HG02642 (cell line): ENCODE results near the gene SNIP1.
"Not testable (repeated sequence)": the region's sequence is repeated elsewhere in the genome, so short reads cannot be mapped to it uniquely, and the experiment has no call there.

Experiments used
- ATAC-seq: cut with Tn5 transposase; IDR thresholded peaks from one replicate; pipeline ENCODE4 v1.9.1; 2021; ENCODE audit warnings: mild to moderate bottlenecking; ENCODE audit not compliant: unreplicated experiment, poor library complexity

The SNIP1 gene

GRCh38 chr1:37560401-37561132 is 6.5 kb upstream of the SNIP1 start:
- ATAC-seq = no peak

DNA sequence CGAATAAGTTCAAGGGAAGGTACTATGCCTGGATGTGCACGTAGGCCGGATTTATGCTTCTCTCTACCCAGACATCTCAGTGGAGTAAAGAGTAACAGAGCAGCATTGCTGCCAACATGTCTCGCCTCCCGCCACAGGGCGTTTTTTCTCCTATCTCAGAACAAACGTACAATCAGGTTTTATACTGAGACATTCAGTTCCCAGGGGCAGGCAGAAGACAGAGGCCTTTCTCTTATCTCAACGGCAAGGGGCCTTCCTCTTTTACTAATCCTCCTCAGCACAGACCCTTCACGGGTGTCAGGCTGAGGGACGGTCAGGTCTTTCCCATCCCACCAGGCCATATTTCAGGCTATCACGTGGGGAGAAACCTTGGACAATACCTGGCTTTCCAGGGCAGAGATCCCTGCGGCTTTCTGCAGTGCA is 5.9 kb upstream of the SNIP1 start:
- ATAC-seq = not testable (repeated sequence)

DNA sequence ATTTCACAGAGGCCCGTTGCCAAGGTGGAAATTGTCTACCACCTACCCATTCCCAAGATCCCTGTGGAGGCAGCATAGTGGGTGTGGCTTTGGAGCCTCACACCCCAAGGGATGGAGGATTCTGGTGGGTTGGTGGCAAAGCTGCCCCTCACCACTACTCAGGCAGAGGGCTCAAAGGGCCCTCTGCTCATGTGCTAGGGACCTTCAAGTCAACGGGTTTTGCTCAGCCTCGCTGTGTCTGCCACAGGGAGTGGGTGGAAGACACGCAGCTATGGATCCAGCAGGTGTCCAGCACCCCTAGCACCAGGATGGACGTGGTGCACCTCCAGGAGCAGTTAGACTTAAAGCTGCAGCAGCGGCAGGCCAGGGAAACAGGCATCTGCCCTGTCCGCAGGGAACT is 5.0 kb upstream of the SNIP1 start:
- no peak for ATAC-seq

DNA sequence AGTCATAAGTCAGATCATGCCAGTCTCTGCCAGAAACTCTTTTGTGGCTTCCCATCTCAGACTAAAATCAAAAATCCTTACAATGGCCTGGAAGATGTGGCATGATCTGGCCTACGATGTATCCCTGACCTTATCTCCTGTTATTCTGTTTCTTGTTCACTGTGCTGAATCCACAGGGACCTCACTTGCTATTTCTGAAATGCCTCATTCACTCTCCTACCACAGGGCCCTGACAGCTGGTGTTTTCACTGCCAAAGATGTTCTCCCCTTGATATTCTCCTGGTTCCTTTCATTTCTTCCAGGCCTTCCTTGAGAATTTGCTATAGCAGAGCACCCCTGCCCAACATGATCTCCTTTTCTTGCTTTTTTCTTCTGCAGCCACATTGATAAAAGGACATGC is 4.3 kb upstream of the SNIP1 start:
- no peak for ATAC-seq

DNA sequence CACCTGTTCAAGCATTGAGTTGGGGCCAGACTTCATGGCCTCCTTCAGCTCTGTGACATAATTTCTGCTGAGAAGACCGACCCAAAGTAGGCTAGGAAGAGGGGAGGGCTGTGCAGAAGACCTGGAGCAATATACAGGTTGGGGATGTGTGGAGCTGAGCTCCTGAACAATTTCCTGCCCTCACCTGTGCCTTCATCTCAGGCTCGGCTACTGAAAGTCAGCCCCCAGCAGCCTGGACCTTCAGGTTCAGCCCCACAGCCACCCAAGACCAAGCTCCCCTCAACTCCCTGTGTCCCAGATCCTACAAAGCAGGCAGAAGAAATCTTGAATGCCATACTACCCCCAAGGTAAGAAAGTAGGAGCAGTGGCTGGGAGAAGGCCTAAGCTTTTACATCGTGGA is 3.3 kb upstream of the SNIP1 start:
- no peak for ATAC-seq

DNA sequence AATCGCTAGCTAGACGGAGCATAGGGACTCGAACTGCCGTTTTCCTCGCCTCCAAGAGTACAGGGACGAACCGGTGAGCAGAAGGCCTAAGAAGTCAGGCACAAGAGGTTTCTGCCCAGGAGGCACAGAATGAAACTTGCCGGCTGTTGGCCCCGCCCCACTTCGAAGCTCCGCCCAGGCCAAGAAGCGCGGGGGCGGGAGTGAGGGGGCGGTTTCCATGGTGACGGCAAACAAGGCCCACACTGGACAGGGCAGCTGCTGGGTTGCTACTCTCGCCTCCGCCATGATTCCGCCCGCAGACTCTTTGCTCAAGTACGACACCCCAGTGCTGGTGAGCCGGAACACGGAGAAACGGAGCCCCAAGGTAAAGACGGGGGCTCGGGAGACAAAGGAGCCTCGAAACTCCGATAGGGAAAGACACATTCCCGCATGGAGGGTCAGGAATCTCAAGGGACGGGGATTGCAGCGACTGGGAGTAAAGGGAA is 2.7 kb upstream of the SNIP1 start, which contains the start of gene DNALI1:
Gene DNALI1 (plus strand): TSS at position 229 of the 485 bp plus-strand sequence. CDS start 55 bp downstream, at position 284.
- ATAC-seq = no peak

- no peak for ATAC-seq
Observed at GRCh38 chr1:37553598-37553926, 531 bp downstream of the SNIP1 start.

GRCh38 chr1:37549341-37549740 is 4.8 kb downstream of the SNIP1 start:
- no peak for ATAC-seq

GRCh38 chr1:37545019-37545418 is 9.1 kb downstream of the SNIP1 start:
- ATAC-seq = no peak

DNA sequence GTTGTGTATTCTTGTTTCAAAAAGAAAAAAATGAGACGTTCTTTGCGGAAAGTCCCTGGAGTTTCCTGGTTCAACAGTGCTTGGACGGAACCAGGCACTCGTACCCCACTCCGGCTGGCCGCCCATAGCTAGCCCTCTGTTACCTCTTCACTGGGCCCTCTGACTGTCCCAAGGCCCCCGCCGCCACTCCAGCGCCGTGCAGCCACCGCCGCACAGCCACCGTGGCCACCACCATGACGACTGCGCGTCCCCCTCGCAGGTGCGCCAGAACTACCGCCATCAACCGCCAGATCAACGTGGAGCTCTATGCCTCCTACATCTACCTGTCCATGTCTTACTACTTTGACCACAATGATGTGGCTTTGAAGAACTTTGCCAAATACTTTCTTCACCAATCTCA is 9.6 kb downstream of the SNIP1 start:
- ATAC-seq = no peak

- no peak for ATAC-seq
Observed at GRCh38 chr1:37540036-37540785, 13.9 kb downstream of the SNIP1 start.

GRCh38 chr1:37539154-37539553 is 14.9 kb downstream of the SNIP1 start:
- ATAC-seq = not testable (repeated sequence)

- no peak for ATAC-seq
Observed at GRCh38 chr1:37537378-37537777, 16.7 kb downstream of the SNIP1 start.

- no peak for ATAC-seq
Observed at GRCh38 chr1:37533317-37534093, 20.6 kb downstream of the SNIP1 start.

DNA sequence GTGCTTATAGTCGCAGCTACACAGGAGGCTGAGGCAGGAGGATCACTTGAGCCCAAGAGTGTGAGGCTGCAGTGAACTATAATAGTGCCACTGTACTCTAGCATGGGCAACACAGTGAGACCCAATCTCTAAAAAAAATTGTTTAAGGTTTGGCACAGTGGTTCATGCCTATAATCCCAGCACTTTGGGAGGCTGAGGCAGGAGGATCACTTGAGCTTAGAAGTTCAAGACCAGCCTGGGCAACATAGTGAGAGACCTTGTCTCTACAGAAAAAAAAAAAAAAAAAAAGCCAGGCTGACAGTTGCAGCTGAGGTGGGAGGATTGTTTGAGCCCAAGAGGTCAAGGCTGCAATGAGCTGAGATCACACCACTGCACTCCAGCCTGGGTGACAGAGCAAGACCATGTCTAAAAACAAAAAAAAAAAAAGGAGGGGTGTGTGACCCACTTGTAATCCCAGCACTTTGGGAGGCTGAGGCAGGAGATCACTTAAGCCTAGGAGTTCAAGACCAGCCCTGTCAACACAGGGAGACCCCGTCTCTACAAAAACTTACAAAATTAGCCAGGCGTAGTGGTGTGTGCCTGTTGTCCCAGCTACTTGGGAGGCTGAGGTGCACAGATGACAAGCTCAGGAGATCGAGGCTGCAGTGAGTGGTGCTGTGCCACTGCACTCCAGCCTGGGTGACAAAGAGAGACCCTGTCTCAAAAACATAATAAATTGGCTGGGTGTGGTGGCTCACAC is 21.5 kb downstream of the SNIP1 start:
- ATAC-seq = not testable (repeated sequence)

DNA sequence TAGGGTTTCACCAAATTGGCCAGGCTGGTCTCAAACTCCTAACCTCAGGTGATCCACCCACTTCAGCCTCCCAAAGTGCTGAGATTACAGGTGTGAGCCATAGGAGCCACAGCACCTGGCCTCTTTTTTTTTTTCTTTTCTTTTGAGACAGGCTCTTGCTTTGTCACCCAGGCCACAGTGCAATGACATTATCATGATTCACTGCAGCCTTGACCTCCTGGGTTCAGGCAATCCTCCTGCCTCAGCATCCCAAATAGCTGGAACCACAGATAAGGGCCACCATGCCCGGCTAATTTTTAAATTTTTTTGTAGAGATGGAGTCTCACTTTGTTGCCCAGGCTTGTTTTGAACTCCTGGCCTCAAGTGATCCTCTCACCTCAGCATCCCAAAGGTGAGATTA is 24.2 kb downstream of the SNIP1 start:
- not testable (repeated sequence) for ATAC-seq

DNA sequence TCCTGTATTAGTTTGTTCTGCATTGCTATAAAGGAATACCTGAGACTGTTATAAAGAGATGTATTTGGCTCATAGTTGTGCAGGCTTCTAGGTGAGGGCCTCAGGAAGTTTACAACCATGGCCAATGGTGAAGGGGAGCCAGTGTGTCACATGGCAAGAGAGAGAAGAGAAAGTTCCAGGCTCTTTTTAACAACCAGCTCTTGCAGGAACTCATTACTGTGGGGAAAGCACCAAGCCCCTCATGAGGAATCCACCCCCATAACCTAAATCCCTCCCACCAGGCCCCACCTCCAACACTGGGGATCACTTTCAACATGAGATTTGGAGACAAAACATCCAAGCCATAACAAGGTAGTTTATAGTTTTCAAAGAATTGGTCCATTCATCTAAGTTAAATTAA is 34.5 kb downstream of the SNIP1 start:
- no peak for ATAC-seq

GRCh38 chr1:37518929-37519328 is 35.2 kb downstream of the SNIP1 start:
- ATAC-seq = not testable (repeated sequence)

DNA sequence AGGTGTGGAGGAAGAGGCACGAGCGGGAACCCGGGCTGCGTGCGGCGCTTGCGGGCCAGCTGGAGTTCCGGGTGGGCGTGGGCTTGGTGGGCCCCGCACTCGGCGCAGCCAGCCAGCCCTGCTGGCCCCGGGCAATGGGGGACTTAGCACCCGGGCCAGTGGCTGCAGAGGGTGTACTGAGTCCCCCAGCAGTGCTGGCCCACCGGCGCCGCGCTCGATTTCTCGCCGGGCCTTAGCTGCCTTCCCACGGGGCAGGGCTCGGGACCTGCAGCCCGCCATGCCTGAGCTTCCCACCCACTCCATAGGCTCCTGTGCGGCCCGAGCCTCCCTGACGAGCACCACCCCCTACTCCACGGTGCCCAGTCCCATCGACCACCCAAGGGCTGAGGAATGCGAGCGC is 35.9 kb downstream of the SNIP1 start:
- not testable (repeated sequence) for ATAC-seq

- no peak for ATAC-seq
Observed at GRCh38 chr1:37517569-37517968, 36.5 kb downstream of the SNIP1 start.
